Retinal pigment epithelial cell (primary cell): Measurements from ENCODE around the gene SLC8A1.

Experiments
- DNase-seq: peaks from one replicate; pipeline ENCODE4 v3.0.0-alpha.2; 2010; ENCODE audit warnings: low read depth
- H3K4me3 ChIP-seq: 2 replicates; pipeline ENCODE4 v1.5.1; 2011; ENCODE audit warnings: mild to moderate bottlenecking, low read length, control low read depth, moderate library complexity
- CTCF ChIP-seq: conservative IDR thresholded peaks from 2 replicates; pipeline ENCODE4 v1.5.1; 2011; ENCODE audit warnings: low read depth, low read length, control low read depth, inconsistent platforms

The SLC8A1 gene

DNA sequence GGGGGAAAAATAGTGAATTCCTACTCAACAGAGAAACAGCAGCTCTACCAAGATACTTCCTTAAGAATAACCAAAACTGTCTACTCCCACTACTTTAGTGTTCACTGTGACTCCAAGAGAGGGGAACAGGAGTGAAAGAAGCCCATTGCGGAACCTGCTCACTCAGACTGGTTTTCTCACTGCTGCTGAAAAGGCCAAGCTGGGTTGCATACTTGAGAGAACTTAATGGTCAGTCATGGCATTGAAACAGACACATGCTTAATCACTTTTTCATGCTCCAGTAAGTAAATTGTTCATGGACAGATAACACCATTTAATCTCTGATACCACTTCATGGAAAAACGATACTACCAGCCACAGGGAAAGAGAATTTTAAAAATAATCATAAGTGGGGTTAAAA, 35.7 kb upstream of the SLC8A1 start:
- TF ChIP-seq CTCF: no peak
- no peak overlapping the region for H3K4me3 ChIP-seq
- DNase-seq: peak; percentile 52

DNA sequence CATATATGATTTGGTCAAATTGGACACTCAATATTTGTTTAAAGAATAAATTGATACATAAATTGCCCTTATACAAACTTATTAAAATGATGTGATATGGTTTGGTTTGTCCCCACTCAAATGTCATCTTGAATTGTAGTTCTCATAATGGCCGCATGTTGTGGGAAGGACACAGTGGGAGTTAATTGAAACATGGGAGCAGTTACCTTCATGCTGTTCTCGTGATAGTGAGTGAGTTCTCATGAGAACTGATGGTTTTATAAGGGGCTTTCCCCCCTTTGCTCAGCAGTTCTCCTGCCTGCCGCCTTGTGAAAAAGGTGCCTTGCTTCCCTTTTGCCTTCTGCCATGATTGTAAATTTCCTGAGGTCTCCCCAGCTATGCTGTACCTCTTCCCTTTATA, 34.0 kb upstream of the SLC8A1 start:
- no peak for TF ChIP-seq CTCF
- no peak overlapping the region for H3K4me3 ChIP-seq
- DNase-seq: no peak

DNA sequence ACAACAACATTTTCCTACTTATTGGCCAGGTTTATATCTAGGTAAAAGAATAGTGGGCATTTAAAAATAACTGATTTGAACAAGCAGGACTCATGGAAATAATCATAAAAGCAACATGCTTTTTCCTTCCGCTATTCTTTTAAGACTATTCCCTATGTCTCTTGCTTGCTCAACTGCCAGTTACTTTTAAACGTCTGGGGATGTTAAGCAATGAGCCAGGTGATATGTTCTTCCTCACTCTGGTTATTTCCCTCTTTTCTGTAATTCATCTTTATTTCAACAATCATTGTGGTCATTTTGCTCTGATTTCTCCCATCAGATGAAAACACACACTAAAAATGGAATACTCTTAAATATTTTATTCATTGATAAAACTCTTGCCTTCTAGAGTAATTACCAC, 33.4 kb upstream of the SLC8A1 start:
- no peak overlapping the region for H3K4me3 ChIP-seq
- no peak for DNase-seq
- TF ChIP-seq CTCF: no peak

GRCh38 chr2:40483549-40484243, 31.8 kb upstream of the SLC8A1 start:
- no peak overlapping the region for H3K4me3 ChIP-seq
- no peak for TF ChIP-seq CTCF
- DNase-seq: no peak

DNA sequence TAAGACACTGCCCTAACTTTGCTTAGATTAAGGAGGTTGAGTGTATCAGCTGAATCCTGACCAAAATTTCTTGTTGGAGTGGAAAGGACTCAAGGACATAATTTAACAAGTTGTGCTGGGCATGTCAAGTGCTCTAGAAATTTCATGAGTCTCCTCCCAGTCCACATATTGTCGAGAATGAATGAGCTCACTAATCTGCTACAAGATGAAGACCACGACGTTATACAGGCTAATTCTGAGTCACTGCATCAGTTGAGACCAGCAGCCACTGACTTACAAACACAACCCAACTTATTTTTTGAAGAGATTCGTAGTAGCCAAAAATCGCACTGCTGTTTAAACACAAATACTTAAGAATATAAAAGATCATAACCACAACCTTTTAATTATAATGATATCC, 28.7 kb upstream of the SLC8A1 start:
- no peak for DNase-seq
- no peak for TF ChIP-seq CTCF
- H3K4me3 ChIP-seq: no peak overlapping the region

DNA sequence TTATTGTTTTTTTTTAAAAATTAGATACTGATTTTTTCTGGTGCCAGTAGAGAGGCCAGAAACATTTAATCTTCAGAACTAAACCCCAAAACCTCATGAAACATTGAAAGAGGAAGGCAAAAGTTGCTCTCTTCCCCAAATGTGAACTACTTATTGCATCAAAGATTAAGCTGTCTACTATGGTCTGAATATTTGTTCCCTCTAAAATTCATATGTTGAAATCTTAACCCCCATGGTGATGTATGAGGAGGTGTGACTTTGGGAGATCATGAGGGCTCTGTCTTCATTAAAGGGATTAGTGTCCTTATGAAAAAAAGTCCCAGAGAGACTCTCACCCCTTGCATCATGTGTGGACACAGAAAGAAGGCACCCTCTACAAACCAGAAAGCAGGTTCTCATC, 28.2 kb upstream of the SLC8A1 start:
- H3K4me3 ChIP-seq: no peak overlapping the region
- no peak for TF ChIP-seq CTCF
- no peak for DNase-seq

- no peak for TF ChIP-seq CTCF
- H3K4me3 ChIP-seq: no peak overlapping the region
- no peak for DNase-seq
Measured at GRCh38 chr2:40477361-40477760, 25.5 kb upstream of the SLC8A1 start.
